Endothelial cell of umbilical vein (primary cell): ENCODE results near the gene TXLNA.

Source experiments
- CTCF ChIP-seq, 2 donors: IDR thresholded peaks; 1 replicate in 1 of 2; 2 replicates in 1 of 2; pipeline ENCODE4 v1.5.1; 2011; ENCODE audit warnings: low read length in 2 of 2, mild to moderate bottlenecking in 2 of 2, moderate library complexity in 2 of 2, control low read depth in 1 of 2, inconsistent platforms in 1 of 2, low read depth in 1 of 2; ENCODE audit not compliant: insufficient read depth in 1 of 2; ENCODE audit errors: extremely low read depth in 1 of 2
- EZH2 ChIP-seq: IDR thresholded peaks from 2 replicates; pipeline ENCODE4 v1.6.1; 2012; ENCODE audit warnings: borderline replicate concordance, low read depth, mild to moderate bottlenecking, moderate library complexity, low read length, inconsistent platforms; ENCODE audit not compliant: severe bottlenecking
- MAX ChIP-seq: IDR thresholded peaks from 2 replicates; pipeline ENCODE4 v1.6.1; 2011; ENCODE audit not compliant: insufficient read depth, insufficient read length
- MYC ChIP-seq: IDR thresholded peaks from one replicate; pipeline ENCODE4 v1.6.1; 2011; ENCODE audit warnings: mild to moderate bottlenecking, low read depth, low read length
- POLR2A ChIP-seq: IDR thresholded peaks from 2 replicates; pipeline ENCODE4 v1.6.1; 2012; ENCODE audit warnings: low read depth, mild to moderate bottlenecking, control low read depth, low read length
- POLR2AphosphoS5 ChIP-seq: IDR thresholded peaks from 2 replicates; pipeline ENCODE4 v1.6.1; 2012; ENCODE audit warnings: low read depth, mild to moderate bottlenecking, control low read depth, low read length, moderate library complexity; ENCODE audit not compliant: insufficient read depth

DNA sequence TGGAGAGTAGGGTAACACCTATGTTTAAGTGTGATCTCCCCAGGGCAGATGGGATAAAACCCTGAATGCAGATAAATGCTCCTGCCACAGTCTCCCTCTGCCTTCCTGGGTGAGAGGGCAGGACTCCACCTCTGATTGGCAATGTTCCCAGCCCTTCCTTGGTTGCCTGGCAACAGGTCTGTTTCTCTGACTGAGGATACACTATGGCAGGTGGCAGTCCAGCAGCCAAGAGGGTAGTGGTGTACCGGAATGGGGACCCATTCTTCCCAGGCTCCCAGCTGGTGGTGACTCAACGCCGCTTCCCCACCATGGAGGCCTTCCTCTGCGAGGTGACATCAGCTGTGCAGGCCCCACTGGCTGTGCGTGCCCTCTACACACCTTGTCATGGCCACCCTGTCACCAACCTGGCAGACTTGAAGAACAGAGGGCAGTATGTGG is 29.4 kb downstream of the TXLNA start, which contains the start of gene DCDC2B:
- TF ChIP-seq MAX: no peak
- TF ChIP-seq POLR2AphosphoS5: no peak
- no peak for TF ChIP-seq CTCF (IDR thresholded peaks at IDR 0.05; ENCODE audit: extremely low read depth in 1 of 2, insufficient read depth in 1 of 2, low read depth in 1 of 2, low read length in 2 of 2)
- no peak for TF ChIP-seq EZH2
- TF ChIP-seq POLR2A: no peak
- no peak for TF ChIP-seq MYC
